GM21367 (cell line): ENCODE data around the gene GALC.
A peak's percentile ranks its signal among the peaks of the same experiment; 100 is the strongest.

Experiments used
- ATAC-seq: cut with Tn5 transposase; IDR thresholded peaks from one replicate; pipeline ENCODE4 v1.9.1; 2021; ENCODE audit not compliant: unreplicated experiment

GALC gene

GRCh38 chr14:87888136-87888999, 104.6 kb downstream of the GALC start:
- peak; percentile 60 for ATAC-seq

GRCh38 chr14:87883750-87884149, 109.2 kb downstream of the GALC start:
- no peak for ATAC-seq
